K562 (cell line): ENCODE measurements around the gene RIOX2. TPM values are rescaled to one million over a fixed set of nuclear protein-coding genes. Genes with fewer than 3 reads are reported as not detected.
A peak's percentile ranks its signal among the peaks of the same experiment; 100 is the strongest.

ENCODE experiments used
- ATAC-seq: fragments of 200-7000 bp; cut with Tn5 transposase; 3 replicates; pipeline ENCODE4 v1.9.1; 2020; ENCODE audit warnings: moderate library complexity
- BruUV-seq: library from RNA; stranded (reverse); fragments of 400-500 nt; replicated peaks from 2 replicates; lab custom pipeline; 2021; lab: Mats Ljungman, UMichigan
- CTCF ChIA-PET: fragments of 300-600 bp; formaldehyde crosslinking; extraction: SDS; loops from one replicate; lab custom pipeline; 2021; ENCODE audit warnings: low intra/inter-chr PET ratio; lab: Yijun Ruan, JAX
- POLR2A ChIA-PET: fragments of 300-600, 350-650 bp; sonication (Branson Sonifier 250); formaldehyde crosslinking; extraction: SDS; loops from one replicate; lab custom pipeline; 2021; ENCODE audit warnings: antibody characterized with exemption, inconsistent platforms; lab: Yijun Ruan, JAX
- DNase-seq, 4 experiments: peaks; one replicate each; pipeline versions ENCODE4 v3.0.0 to v3.0.0-alpha.2; 2011 to 2018; ENCODE audit warnings: low spot score in 3 of 4, mixed read lengths in 3 of 4; ENCODE audit errors: extremely low read depth in 1 of 4
- FAIRE-seq: peaks from 2 replicates; lab custom pipeline; 2011; peaks lifted over from hg19 to GRCh38; lab: Jason Lieb, UNC
- H2AFZ ChIP-seq: 2 replicates; pipeline ENCODE4 v1.6.0; 2011; ENCODE audit warnings: low read depth, low read length, control low read depth, inconsistent platforms
- H3K27ac ChIP-seq: fragments of 200-600 bp; 3 replicates; pipeline ENCODE4 v1.8.0; 2011; ENCODE audit warnings: low read depth, mild to moderate bottlenecking, control low read depth, inconsistent platforms, low read length, moderate library complexity, mixed read lengths; ENCODE audit errors: extremely low read depth
- H3K27me3 ChIP-seq, 2 experiments: fragments of 300-600 bp in 1 of 2; 2 replicates in 1 of 2; 3 replicates in 1 of 2; pipeline versions ENCODE4 v1.6.0 to v1.8.0; 2011; ENCODE audit warnings: inconsistent platforms in 2 of 2, low read length in 2 of 2, mild to moderate bottlenecking in 1 of 2, mixed read lengths in 1 of 2, moderate library complexity in 1 of 2; ENCODE audit not compliant: control insufficient read depth in 2 of 2, insufficient read depth in 2 of 2
- H3K36me3 ChIP-seq: fragments of 300-600 bp; 3 replicates; pipeline ENCODE4 v1.8.0; 2011; ENCODE audit warnings: mild to moderate bottlenecking, low read length, inconsistent platforms; ENCODE audit not compliant: control insufficient read depth, insufficient read depth
- H3K4me1 ChIP-seq, 2 experiments: fragments of 200-600 bp in 1 of 2; replicated peaks in 1 of 2; 2 replicates in 1 of 2; 3 replicates in 1 of 2; pipeline versions ENCODE4 v1.5.1 to v1.8.0; 2011; ENCODE audit warnings: inconsistent platforms in 2 of 2, low read length in 2 of 2, mild to moderate bottlenecking in 1 of 2, mixed read lengths in 1 of 2, moderate library complexity in 1 of 2; ENCODE audit not compliant: control insufficient read depth in 2 of 2, insufficient read depth in 2 of 2
- H3K4me2 ChIP-seq: 2 replicates; pipeline ENCODE4 v1.6.1; 2011; ENCODE audit warnings: low read length, control low read depth, inconsistent platforms, mixed read lengths; ENCODE audit not compliant: insufficient read depth
- H3K4me3 ChIP-seq: fragments of 200-600 bp; sonication (generic), shearing (Covaris generic); 2 replicates; pipeline ENCODE4 v1.5.1; 2016; ENCODE audit warnings: control low read depth, inconsistent platforms
- H3K79me2 ChIP-seq: fragments of 200-600 bp; 3 replicates; pipeline ENCODE4 v1.8.0; 2011; ENCODE audit warnings: low read length, inconsistent platforms; ENCODE audit not compliant: control insufficient read depth, insufficient read depth
- H3K9ac ChIP-seq, 2 experiments: 2 replicates each; pipeline versions ENCODE4 v1.6.0 to v1.6.1; 2011; ENCODE audit warnings: low read depth in 2 of 2, low read length in 2 of 2, control low read depth in 1 of 2, inconsistent platforms in 1 of 2, mild to moderate bottlenecking in 1 of 2, mixed read lengths in 1 of 2; ENCODE audit not compliant: insufficient read depth in 1 of 2
- H3K9me1 ChIP-seq: one replicate; pipeline ENCODE4 v1.6.0; 2011; ENCODE audit warnings: inconsistent platforms, mild to moderate bottlenecking, low read length, moderate library complexity; ENCODE audit not compliant: control insufficient read depth, insufficient read depth
- H3K9me3 ChIP-seq: replicated peaks from 2 replicates; pipeline ENCODE4 v1.5.1; 2011; ENCODE audit warnings: low read depth, low read length, inconsistent platforms; ENCODE audit not compliant: control insufficient read depth, insufficient read depth
- H4K20me1 ChIP-seq: replicated peaks from 2 replicates; pipeline ENCODE4 v1.6.1; 2011; ENCODE audit warnings: low read length, inconsistent platforms, mixed read lengths; ENCODE audit not compliant: control insufficient read depth, insufficient read depth
- NCOR1 ChIP-seq: fragments of 450-650 bp; IDR thresholded peaks from 2 replicates; pipeline ENCODE4 v1.6.1; 2016; ENCODE audit warnings: mild to moderate bottlenecking, moderate library complexity
- RAD21 ChIP-seq, 2 experiments: fragments of 250-450 bp in 1 of 2; fragments of 450-650 bp in 1 of 2; sonication (Bioruptor Pico) in 1 of 2; formaldehyde crosslinking in 1 of 2; IDR thresholded peaks in 1 of 2; conservative IDR thresholded peaks in 1 of 2; 2 replicates each; pipeline versions ENCODE4 v1.4.0 to v1.8.0; 2020 to 2022; ENCODE audit warnings: mild to moderate bottlenecking in 2 of 2, moderate library complexity in 1 of 2
- WGBS: fragments of 100-300 bp; shearing (Covaris generic); methylation state at CpG from one replicate; pipeline ENCODE4 v1.1.6; 2016; ENCODE audit warnings: low coverage, mixed read lengths; ENCODE audit not compliant: insufficient coverage; ENCODE audit errors: missing lambda C conversion rate; 5-methylcytosine and 5-hydroxymethylcytosine counted together
- in situ Hi-C: fragments of 300-500 bp; cut with MboI; formaldehyde crosslinking; loops from 4 replicates; pipeline ENCODE4 v1.15.0; 2018; ENCODE audit warnings: inconsistent platforms, mixed read lengths
- intact Hi-C: fragments of 100-400 bp; cut with micrococcal nuclease; formaldehyde crosslinking; loops from 2 replicates; pipeline ENCODE4 v1.14.2; 2022
- polyA plus RNA-seq, 8 experiments: library from polyadenylated mRNA; depleted of rRNA in 4 of 8; stranded (reverse) in 5 of 8; unstranded in 3 of 8; fragments of >200 nt; fragmentation: Nextera tagmentation in 2 of 8; fragmentation: Illumina TruSeq in 1 of 8; extraction: Ambion mirVana in 2 of 8; extraction: Trizol in 1 of 8; gene quantifications; 2 replicates each; pipeline versions ENCODE4 v1.2.1 to v1.2.3, GENCODE V29; 2011 to 2014; ENCODE audit warnings: inconsistent platforms in 1 of 8, missing spikeins in 1 of 8
- total RNA-seq, 7 experiments: library from RNA; depleted of rRNA in 6 of 7; stranded (reverse); fragments of >200 nt in 6 of 7; fragmentation: Illumina TruSeq in 2 of 7; extraction: Trizol in 2 of 7; gene quantifications; 2 replicates each; pipeline versions ENCODE4 v1.2.1 to v1.2.3, GENCODE V29; 2011 to 2021; ENCODE audit warnings: low replicate concordance in 1 of 7
- TF ChIP-seq, protein P1 (sequence below): sonication (generic); formaldehyde crosslinking; IDR thresholded peaks from 2 replicates; pipeline ENCODE4 v1.8.1; 2023; ENCODE audit warnings: mild to moderate bottlenecking, missing genetic modification reagents
- TF ChIP-seq, protein P2 (sequence below): fragments of 450-650 bp; IDR thresholded peaks from 2 replicates; pipeline ENCODE4 v1.6.1; 2017; ENCODE audit warnings: antibody characterized with exemption
- TF ChIP-seq, protein P3 (sequence below), 3 experiments: IDR thresholded peaks in 2 of 3; conservative IDR thresholded peaks in 1 of 3; 2 replicates each; pipeline ENCODE4 v1.5.1; 2011 to 2012; ENCODE audit warnings: low read length in 3 of 3, mild to moderate bottlenecking in 3 of 3, control low read depth in 2 of 3, improper control_type of control experiment in 1 of 3, inconsistent platforms in 1 of 3, low read depth in 1 of 3, mixed read lengths in 1 of 3, moderate library complexity in 1 of 3; ENCODE audit not compliant: insufficient read depth in 2 of 3

The RIOX2 gene
- total and polyA plus RNA-seq, 9 of the 15 experiments (the other 6 are each of a cell fraction or from before 2014, with no cell fraction given), result 22.2 to 56.0 (median 32.6) TPM

DNA sequence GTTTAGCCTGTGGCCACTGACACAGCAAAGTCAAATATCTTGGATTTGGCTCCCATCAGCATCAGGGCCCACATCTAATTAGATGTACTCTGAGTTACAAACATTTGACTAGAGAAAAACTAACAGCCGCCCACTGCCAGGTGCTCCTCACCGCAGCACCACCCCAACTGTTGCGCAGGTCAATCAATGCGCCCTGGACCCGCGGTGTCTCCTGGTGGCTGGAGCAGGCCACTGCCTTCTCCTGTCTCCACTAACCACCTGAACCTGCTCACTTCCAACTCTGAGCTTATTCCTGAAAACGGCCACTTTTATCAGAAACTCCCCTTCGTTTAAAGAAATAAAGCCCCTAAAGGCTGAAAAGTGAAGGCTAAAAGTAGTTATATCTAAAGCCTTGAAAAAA lies 4.3 kb downstream of the RIOX2 start:
- Histone ChIP-seq H2AFZ (no peak overlapping the region), H3K9me1 (no peaks in the 10 kb centered on the region), H3K79me2 (peaks cover 49% of the 10 kb centered on the region), H3K9me3 (no peaks in the 10 kb centered on the region), H4K20me1 (no peaks in the 10 kb centered on the region), H3K4me2 (no peak overlapping the region), H3K9ac (no peak overlapping the region), H3K4me1 (peaks cover 0 to 11% of the 10 kb centered on the region in 2 experiments; a peak in 4 of 5 replicates), H3K27ac (no peak overlapping the region), H3K36me3 (peaks cover 20% of the 10 kb centered on the region; the same call in 1 of the 3 replicates), H3K4me3 (no peak overlapping the region), H3K27me3 (no peaks in the 10 kb centered on the region)
- ChIA-PET CTCF (no interaction called here), POLR2A (interaction anchor here (1.0 kb wide), 1 partner anchor 9 kb away, joined by 3 read pairs; no protein-coding TSS in a partner anchor)
- no TSS peak for BruUV-seq
- TF ChIP-seq, protein P1, sequence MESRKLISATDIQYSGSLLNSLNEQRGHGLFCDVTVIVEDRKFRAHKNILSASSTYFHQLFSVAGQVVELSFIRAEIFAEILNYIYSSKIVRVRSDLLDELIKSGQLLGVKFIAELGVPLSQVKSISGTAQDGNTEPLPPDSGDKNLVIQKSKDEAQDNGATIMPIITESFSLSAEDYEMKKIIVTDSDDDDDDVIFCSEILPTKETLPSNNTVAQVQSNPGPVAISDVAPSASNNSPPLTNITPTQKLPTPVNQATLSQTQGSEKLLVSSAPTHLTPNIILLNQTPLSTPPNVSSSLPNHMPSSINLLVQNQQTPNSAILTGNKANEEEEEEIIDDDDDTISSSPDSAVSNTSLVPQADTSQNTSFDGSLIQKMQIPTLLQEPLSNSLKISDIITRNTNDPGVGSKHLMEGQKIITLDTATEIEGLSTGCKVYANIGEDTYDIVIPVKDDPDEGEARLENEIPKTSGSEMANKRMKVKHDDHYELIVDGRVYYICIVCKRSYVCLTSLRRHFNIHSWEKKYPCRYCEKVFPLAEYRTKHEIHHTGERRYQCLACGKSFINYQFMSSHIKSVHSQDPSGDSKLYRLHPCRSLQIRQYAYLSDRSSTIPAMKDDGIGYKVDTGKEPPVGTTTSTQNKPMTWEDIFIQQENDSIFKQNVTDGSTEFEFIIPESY (CRISPR knock-in tag), result peak; percentile 99
- no peak for TF ChIP-seq NCOR1
- TF ChIP-seq RAD21 (CRISPR knock-in tag; conservative IDR thresholded peaks at IDR 0.05 in 1 of 2, IDR thresholded peaks at IDR 0.05 in 1 of 2), result peak in 1 of 2 experiments; percentile 47; a peak in 2 of 4 replicates
- TF ChIP-seq, protein P2, sequence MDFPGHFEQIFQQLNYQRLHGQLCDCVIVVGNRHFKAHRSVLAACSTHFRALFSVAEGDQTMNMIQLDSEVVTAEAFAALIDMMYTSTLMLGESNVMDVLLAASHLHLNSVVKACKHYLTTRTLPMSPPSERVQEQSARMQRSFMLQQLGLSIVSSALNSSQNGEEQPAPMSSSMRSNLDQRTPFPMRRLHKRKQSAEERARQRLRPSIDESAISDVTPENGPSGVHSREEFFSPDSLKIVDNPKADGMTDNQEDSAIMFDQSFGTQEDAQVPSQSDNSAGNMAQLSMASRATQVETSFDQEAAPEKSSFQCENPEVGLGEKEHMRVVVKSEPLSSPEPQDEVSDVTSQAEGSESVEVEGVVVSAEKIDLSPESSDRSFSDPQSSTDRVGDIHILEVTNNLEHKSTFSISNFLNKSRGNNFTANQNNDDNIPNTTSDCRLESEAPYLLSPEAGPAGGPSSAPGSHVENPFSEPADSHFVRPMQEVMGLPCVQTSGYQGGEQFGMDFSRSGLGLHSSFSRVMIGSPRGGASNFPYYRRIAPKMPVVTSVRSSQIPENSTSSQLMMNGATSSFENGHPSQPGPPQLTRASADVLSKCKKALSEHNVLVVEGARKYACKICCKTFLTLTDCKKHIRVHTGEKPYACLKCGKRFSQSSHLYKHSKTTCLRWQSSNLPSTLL, result no peak
- TF ChIP-seq, protein P3, sequence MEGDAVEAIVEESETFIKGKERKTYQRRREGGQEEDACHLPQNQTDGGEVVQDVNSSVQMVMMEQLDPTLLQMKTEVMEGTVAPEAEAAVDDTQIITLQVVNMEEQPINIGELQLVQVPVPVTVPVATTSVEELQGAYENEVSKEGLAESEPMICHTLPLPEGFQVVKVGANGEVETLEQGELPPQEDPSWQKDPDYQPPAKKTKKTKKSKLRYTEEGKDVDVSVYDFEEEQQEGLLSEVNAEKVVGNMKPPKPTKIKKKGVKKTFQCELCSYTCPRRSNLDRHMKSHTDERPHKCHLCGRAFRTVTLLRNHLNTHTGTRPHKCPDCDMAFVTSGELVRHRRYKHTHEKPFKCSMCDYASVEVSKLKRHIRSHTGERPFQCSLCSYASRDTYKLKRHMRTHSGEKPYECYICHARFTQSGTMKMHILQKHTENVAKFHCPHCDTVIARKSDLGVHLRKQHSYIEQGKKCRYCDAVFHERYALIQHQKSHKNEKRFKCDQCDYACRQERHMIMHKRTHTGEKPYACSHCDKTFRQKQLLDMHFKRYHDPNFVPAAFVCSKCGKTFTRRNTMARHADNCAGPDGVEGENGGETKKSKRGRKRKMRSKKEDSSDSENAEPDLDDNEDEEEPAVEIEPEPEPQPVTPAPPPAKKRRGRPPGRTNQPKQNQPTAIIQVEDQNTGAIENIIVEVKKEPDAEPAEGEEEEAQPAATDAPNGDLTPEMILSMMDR (IDR thresholded peaks at IDR 0.05 in 2 of 3, conservative IDR thresholded peaks at IDR 0.05 in 1 of 3; ENCODE audit: insufficient read depth in 2 of 3, low read depth in 1 of 3, low read length in 3 of 3), result peak; percentile 25 to 35 (median 29); a peak in 4 of 6 replicates
- WGBS, result 87% methylated on average over 8 of the region's 8 CpGs
- peak; percentile 12 to 20 (median 16) for DNase-seq
- no peak for FAIRE-seq
- in situ Hi-C loops, result no loop called here
- intact Hi-C loops, result no loop called here
- ATAC-seq, result peak; percentile 46; the same call in 2 of the 3 replicates
